NCI-H1436 (cell line): ENCODE data around the gene SPDL1.
A peak's percentile ranks its signal among the peaks of the same experiment; 100 is the strongest.

Source experiments
- DNase-seq: peaks from one replicate; lab custom pipeline; 2025; lab: John Stamatoyannopoulos, UW

The SPDL1 gene, protein sequence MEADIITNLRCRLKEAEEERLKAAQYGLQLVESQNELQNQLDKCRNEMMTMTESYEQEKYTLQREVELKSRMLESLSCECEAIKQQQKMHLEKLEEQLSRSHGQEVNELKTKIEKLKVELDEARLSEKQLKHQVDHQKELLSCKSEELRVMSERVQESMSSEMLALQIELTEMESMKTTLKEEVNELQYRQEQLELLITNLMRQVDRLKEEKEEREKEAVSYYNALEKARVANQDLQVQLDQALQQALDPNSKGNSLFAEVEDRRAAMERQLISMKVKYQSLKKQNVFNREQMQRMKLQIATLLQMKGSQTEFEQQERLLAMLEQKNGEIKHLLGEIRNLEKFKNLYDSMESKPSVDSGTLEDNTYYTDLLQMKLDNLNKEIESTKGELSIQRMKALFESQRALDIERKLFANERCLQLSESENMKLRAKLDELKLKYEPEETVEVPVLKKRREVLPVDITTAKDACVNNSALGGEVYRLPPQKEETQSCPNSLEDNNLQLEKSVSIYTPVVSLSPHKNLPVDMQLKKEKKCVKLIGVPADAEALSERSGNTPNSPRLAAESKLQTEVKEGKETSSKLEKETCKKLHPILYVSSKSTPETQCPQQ

GRCh38 chr5:169583424-169584220 is at the start of gene SPDL1:
TSS of gene SPDL1 (plus strand) at chr5:169583773. CDS start at chr5:169588417, 4,644 bp downstream.
- DNase-seq = peak; percentile 82

- DNase-seq = no peak
Observed at GRCh38 chr5:169534311-169534880, 49.2 kb upstream of the SPDL1 start.

DNA sequence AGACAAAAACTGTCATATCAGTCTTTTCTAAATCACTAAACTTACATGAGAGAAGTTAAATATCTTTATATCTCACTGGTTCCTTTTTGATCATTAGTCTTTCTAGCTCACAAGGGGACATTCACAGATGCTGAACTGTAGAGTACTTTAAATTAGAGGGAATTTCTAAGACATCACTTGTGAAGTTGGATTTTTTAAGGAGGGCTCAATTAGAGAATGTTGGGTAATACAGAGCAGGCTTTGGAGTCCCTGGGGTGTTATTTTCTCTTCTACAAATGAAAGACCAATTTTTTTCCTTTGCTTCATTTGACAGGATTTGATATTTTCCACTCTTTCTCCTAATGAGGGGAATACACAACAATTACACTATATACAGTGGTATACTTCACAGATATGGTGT is 48.6 kb upstream of the SPDL1 start:
- DNase-seq = no peak

DNA sequence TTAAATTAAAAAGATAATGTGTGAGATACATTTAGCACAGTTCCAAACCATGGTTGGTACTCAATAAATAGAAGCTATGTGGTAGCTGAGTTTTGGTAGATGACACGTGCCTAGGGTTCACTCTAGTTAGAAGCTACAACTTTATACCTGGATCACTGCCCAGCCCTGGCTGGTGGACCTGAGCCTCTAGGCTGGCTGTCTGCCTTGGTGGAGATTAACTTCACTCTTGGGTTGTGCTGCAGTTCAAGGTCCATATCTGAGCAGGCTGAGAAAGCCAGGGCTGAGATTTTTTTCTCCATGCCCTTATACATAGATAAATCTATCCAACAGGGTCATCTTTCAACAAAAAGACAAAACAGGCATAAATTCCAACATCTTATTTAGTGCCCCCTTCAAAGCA is 44.6 kb upstream of the SPDL1 start:
- DNase-seq = no peak

DNA sequence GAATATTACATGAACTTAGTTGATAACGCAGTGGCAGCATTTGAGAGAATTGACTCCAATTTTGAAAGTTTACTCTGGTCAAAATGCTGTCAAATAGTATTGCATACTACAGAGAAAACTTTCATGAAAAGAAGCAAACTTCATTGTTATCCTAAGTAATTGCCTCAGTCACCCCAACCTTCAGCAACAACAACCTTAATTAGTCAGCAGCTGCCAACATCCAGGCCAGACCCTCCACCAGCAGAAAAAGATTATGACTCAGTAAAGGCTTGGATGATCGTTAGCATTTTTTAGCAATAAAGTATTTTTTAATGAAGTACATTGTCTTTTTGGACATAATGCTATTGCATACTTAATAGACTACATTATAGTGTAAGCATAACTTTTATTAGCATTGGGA is 40.8 kb upstream of the SPDL1 start:
- no peak for DNase-seq

DNA sequence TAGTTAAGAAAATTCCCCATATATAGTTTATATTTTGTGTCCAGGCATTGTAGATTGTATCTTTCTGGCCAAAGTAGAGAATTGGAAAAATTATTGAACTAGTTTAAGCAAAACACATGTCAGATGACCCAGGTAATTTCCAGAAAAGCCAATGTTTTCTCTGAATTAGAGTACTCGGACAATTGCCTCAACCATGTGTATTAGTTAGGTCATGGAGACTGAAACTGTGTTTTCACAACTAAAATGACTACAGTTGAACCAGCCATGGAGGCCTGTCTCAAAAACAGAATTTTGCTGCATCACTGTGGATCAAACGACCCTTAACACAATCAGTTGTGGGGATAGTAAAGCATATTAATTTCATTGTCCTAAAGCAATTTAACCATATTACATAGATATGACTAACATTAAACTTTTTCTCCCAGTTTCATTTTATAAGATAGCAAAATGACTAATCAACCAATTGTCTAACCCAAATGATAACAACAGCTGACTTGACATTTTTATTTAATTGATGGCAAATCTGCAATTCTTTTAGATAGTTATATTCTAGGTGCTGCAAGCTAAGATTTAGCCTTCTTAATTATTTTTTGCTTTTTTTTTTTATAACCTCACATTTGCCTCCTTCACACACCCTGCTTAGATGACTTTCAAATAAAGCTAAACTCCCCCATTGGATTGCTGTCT is 39.2 kb upstream of the SPDL1 start:
- no peak for DNase-seq

GRCh38 chr5:169545762-169546161 is 37.8 kb upstream of the SPDL1 start:
- DNase-seq = no peak

- no peak for DNase-seq
Observed at GRCh38 chr5:169546346-169546745, 37.2 kb upstream of the SPDL1 start.

DNA sequence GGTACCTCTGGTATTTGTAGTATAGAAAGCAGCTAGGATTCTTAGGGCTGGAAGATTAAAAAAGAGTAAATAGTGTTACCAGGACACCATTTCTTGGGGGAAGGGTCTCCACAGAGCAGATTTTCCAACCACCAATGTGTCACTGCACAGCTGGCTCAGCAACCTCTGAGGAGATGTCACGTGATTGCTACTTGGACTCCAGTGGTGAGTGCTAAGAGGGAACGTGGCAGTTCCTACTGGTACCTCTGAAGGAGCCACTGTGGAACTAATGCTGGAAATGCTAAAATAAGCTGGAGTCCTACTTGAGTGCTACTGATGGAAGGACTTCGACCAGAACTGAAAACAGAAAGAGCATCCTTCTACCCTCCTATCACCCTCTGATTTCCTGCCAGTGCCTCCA is 36.1 kb upstream of the SPDL1 start:
- DNase-seq = no peak

GRCh38 chr5:169548315-169548714 is 35.3 kb upstream of the SPDL1 start:
- no peak for DNase-seq

- no peak for DNase-seq
Observed at GRCh38 chr5:169549453-169550100, 34.0 kb upstream of the SPDL1 start.

GRCh38 chr5:169550227-169550626 is 33.3 kb upstream of the SPDL1 start:
- DNase-seq = no peak

GRCh38 chr5:169551146-169551545 is 32.4 kb upstream of the SPDL1 start:
- no peak for DNase-seq

- no peak for DNase-seq
Observed at GRCh38 chr5:169551696-169552095, 31.9 kb upstream of the SPDL1 start.

DNA sequence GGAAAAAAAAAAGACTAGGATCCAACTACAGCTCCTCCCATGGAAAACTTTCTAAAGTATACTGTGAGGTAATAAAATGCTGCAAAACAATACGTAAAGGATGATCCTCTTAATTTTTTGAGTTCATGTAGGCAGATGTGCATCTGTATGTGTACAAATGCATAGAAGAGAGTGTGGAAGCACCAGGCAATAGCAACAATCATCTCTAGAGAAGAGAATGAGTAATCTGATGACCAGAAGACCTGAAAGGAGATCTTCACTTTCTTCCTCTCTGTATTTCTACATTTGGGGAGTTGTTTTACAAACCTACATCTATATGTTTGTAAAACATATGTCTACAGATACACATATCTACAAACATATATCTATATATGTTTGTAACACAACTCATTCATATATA is 29.3 kb upstream of the SPDL1 start:
- no peak for DNase-seq

- no peak for DNase-seq
Observed at GRCh38 chr5:169557838-169558237, 25.7 kb upstream of the SPDL1 start.

GRCh38 chr5:169561893-169562292 is 21.7 kb upstream of the SPDL1 start:
- no peak for DNase-seq

- DNase-seq = no peak
Observed at GRCh38 chr5:169563369-169563768, 20.2 kb upstream of the SPDL1 start.

DNA sequence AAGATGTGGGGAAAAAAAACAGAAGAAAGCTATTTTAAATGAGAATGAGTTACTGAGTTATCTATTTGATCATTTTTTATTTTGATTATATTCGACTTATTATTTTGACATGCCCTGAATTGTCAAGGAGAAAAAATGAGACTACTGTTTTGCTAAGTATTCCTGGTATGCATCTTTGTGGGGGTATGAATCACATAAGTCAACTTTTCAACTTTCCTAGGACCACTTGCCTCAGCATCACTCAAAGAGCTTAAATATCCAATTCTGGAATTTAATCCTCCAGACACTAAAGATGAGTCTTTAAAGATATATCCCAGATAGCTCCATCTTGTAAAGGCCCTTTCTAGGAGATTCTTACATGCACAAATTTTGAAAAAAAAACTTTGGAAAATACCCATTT is 17.4 kb upstream of the SPDL1 start:
- no peak for DNase-seq

- DNase-seq = no peak
Observed at GRCh38 chr5:169567079-169567478, 16.5 kb upstream of the SPDL1 start.

DNA sequence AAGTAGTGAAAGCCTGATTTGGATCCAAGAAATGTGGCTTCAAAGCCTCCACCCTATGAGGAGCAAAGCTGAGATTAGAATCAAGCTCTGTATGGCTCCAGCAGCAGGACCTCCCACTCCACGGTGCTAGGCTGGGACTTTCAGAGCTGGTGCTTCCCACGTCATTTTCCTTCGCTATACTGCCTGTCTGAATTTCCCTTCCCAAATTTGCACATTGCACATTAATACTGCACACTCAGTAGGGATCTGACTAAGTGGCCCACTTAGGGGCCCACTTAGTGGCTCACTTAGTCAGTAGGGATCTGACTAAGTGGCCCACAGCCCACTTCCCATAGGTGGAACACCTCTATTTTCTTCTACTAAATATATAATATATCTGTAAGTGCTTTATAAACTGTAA is 14.1 kb upstream of the SPDL1 start:
- DNase-seq = no peak
